Heart left ventricle (tissue), 16 donors: ENCODE results near the gene TCF4. TPM values are rescaled to one million over a fixed set of nuclear protein-coding genes. Genes with fewer than 3 reads are reported as not detected.
A peak's percentile ranks its signal among the peaks of the same experiment; 100 is the strongest.

Source experiments
- ATAC-seq, 4 donors: fragments of 200-7000 bp; cut with Tn5 transposase; one replicate each; pipeline ENCODE4 v1.9.1; 2020 to 2022; ENCODE audit warnings: moderate library complexity in 4 of 4, mild to moderate bottlenecking in 3 of 4, moderate number of reproducible peaks in 1 of 4
- DNase-seq, 5 donors: peaks; one replicate each; pipeline ENCODE4 v3.0.0-alpha.2; 2020
- H3K27ac ChIP-seq, 12 donors: fragments of 200-600 bp; sonication (generic) in 4 of 12; one replicate each; pipeline versions ENCODE4 v1.5.0 to v1.8.0; 2016 to 2022; ENCODE audit warnings: mild to moderate bottlenecking in 2 of 12
- H3K27me3 ChIP-seq, 9 donors: fragments of 200-600 bp; sonication (generic) in 2 of 9; one replicate each; pipeline versions ENCODE4 v1.5.1 to v1.8.0; 2016 to 2022; ENCODE audit warnings: mild to moderate bottlenecking in 3 of 9
- H3K36me3 ChIP-seq, 9 donors: fragments of 200-600 bp; sonication (generic) in 2 of 9; one replicate each; pipeline versions ENCODE4 v1.5.0 to v1.8.0; 2018 to 2022; ENCODE audit warnings: mild to moderate bottlenecking in 2 of 9
- H3K4me1 ChIP-seq, 12 donors: fragments of 200-600 bp; sonication (generic) in 4 of 12; one replicate each; pipeline versions ENCODE4 v1.5.0 to v1.8.0; 2016 to 2022; ENCODE audit warnings: mild to moderate bottlenecking in 3 of 12
- H3K4me3 ChIP-seq, 12 donors: fragments of 200-600 bp; sonication (generic) in 4 of 12; one replicate each; pipeline versions ENCODE4 v1.5.0 to v1.8.0; 2017 to 2022; ENCODE audit warnings: mild to moderate bottlenecking in 9 of 12, moderate library complexity in 4 of 12
- H3K9me3 ChIP-seq, 12 donors: fragments of 200-600 bp; sonication (generic) in 4 of 12; one replicate each; pipeline versions ENCODE4 v1.5.0 to v1.8.0; 2016 to 2022; ENCODE audit warnings: mild to moderate bottlenecking in 1 of 12
- POLR2A ChIP-seq, 2 donors: fragments of 450-650 bp; IDR thresholded peaks; one replicate each; pipeline ENCODE4 v1.6.1; 2017; ENCODE audit warnings: antibody characterized with exemption in 2 of 2, mild to moderate bottlenecking in 2 of 2, moderate library complexity in 2 of 2
- WGBS, 4 donors: extraction: QIAGEN DNeasy Blood & Tissue Kit in 2 of 4; methylation state at CpG; one replicate each; pipeline versions ENCODE4 v1.1.5 to v1.1.7; 2013 to 2018; 5-methylcytosine and 5-hydroxymethylcytosine counted together
- intact Hi-C, 10 donors: fragments of 100-400 bp; cut with DNase I; formaldehyde crosslinking; loops; one replicate each; pipeline versions ENCODE4 v1.11.1 to v1.14.2; 2022
- polyA plus RNA-seq, 2 donors: library from polyadenylated mRNA; stranded (reverse); fragments of 200-250 nt; gene quantifications; one replicate each; pipeline ENCODE4 v1.2.3, GENCODE V29; 2013
- total RNA-seq, 9 donors: library from RNA; depleted of rRNA in 2 of 9; stranded (reverse); fragments of >200 nt in 2 of 9; fragmentation: NEBNext Ultra II Directional in 3 of 9; extraction: Animal tissue kit (Norgen Biotek cat#: 25700) in 3 of 9; gene quantifications; one replicate each; pipeline versions ENCODE4 v1.1.0 to v1.2.4, GENCODE V29; 2016 to 2023
- TF ChIP-seq, protein P1 (sequence below), 12 donors: fragments of 200-600 bp; sonication (generic) in 4 of 12; IDR thresholded peaks; one replicate each; pipeline versions ENCODE4 v1.5.0 to v1.8.0; 2018 to 2022; ENCODE audit warnings: antibody characterized with exemption in 12 of 12, mild to moderate bottlenecking in 5 of 12
- donor health status: ischemic (EF 13 %, LVEDD 7.1; RV severe dilation, severe dysfunction).
- donor health status: healthy with polysubstance abuse.
- donor health status: DM: no; HTN: yes; CAD: no.
- donor health status: DM: no; HTN: no; CAD: no.
- donor health status: ischemic (EF 25% LVEDD 6.9; RV normal size, moderate dysfunction).
- donor health status: ischemic (EF 25% LVEDD 5.7; RV mildly dilated, moderate dysfunction).
- donor health status: healthy.
- donor health status: DM: yes; HTN: yes; CAD: no.
- donor health status: ischemic (EF 35%, LVEDD 5.7; RV mildly dilated, moderate dysfunction).
- donor health status: nonischemic (EF 11% LVEDD 7.7; RV severe dilation, severe dysfunction).
- donor health status: DM: yes; HTN: yes; CAD: no.
- donor health status: PGD.
- donor health status: ischemic (EF 29% LVEDD 5.4; RV normal size, mild dysfunction).
- donor health status: nonischemic (EF 23%, LVEDD 6.1; RV moderate dilation, normal function).

TCF4 gene
- total and polyA plus RNA-seq, 11 donors, result 12.8 to 119 (median 71.5) TPM

DNA sequence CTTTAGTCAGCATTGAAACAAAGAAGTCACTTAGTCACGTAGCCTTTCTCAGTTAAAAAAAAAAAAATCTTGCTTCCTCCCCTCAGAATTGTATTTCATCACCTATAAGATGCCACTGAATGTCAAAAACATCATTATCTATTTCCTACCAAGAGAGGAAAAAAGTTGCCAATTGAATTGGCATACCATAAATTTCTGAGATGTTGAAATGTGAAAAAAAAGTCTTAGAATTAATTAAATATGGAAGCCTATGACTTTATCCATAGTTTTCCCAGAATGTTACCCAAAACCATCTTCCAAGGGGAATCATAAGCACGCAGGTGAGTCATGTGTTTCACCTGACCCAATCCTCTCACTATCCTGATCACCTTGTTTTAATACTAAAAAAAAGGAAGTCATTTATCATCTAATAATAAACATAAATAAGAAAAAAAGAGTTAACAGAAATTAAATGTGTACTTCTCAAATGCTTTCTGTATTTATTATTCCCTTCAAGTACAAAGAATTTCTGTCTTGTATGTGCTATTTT lies 205.7 kb downstream of the TCF4 start:
- no peak for ATAC-seq
- H3K4me1 ChIP-seq, result peaks cover 0 to 15% (median 9%) of the 10 kb centered on the region in 12 donors
- no peaks in the 10 kb centered on the region for H3K36me3 ChIP-seq
- no peak overlapping the region for H3K27ac ChIP-seq
- no peak overlapping the region for H3K4me3 ChIP-seq
- intact Hi-C loops, result no loop called here
- H3K9me3 ChIP-seq, result peaks cover 0 to 16% (median 4%) of the 10 kb centered on the region in 12 donors
- no peaks in the 10 kb centered on the region for H3K27me3 ChIP-seq
- no peak for DNase-seq
- no peak for TF ChIP-seq POLR2A (IDR thresholded peaks at IDR 0.05)
- TF ChIP-seq, protein P1, sequence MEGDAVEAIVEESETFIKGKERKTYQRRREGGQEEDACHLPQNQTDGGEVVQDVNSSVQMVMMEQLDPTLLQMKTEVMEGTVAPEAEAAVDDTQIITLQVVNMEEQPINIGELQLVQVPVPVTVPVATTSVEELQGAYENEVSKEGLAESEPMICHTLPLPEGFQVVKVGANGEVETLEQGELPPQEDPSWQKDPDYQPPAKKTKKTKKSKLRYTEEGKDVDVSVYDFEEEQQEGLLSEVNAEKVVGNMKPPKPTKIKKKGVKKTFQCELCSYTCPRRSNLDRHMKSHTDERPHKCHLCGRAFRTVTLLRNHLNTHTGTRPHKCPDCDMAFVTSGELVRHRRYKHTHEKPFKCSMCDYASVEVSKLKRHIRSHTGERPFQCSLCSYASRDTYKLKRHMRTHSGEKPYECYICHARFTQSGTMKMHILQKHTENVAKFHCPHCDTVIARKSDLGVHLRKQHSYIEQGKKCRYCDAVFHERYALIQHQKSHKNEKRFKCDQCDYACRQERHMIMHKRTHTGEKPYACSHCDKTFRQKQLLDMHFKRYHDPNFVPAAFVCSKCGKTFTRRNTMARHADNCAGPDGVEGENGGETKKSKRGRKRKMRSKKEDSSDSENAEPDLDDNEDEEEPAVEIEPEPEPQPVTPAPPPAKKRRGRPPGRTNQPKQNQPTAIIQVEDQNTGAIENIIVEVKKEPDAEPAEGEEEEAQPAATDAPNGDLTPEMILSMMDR (IDR thresholded peaks at IDR 0.05), result no peak
- 83 to 91% (median 86%) methylated on average over 2 of the region's 2 CpGs for WGBS, 4 donors

DNA sequence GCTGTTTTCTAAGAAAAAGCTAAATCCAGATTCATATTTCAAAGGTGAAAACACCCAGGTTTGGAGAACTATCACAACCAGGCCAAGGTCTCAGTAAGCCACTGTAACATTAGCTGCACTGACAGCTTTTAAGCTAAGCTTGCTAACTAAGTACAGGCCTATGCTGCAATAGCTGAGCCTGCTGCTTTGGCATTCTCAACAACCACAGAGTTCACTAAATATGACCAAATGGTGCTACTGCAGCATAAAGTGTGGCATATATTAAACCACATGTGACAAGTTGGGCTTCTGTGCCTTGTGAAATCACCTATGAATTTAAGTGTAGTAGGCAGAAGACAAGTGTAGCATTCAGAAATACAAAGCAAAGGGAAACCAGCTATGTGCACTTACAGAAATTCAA lies 206.7 kb downstream of the TCF4 start:
- ATAC-seq (no peak), DNase-seq (no peak)
- Histone ChIP-seq H3K36me3 (no peaks in the 10 kb centered on the region), H3K27ac (no peak overlapping the region), H3K4me3 (no peak overlapping the region), H3K4me1 (peaks cover 0 to 10% (median 2%) of the 10 kb centered on the region in 12 donors), H3K27me3 (no peaks in the 10 kb centered on the region), H3K9me3 (peaks cover 0 to 16% (median 4%) of the 10 kb centered on the region in 12 donors)
- TF ChIP-seq POLR2A (IDR thresholded peaks at IDR 0.05), result no peak
- TF ChIP-seq, protein P1 (IDR thresholded peaks at IDR 0.05), result no peak
- intact Hi-C loops, result no loop called here

DNA sequence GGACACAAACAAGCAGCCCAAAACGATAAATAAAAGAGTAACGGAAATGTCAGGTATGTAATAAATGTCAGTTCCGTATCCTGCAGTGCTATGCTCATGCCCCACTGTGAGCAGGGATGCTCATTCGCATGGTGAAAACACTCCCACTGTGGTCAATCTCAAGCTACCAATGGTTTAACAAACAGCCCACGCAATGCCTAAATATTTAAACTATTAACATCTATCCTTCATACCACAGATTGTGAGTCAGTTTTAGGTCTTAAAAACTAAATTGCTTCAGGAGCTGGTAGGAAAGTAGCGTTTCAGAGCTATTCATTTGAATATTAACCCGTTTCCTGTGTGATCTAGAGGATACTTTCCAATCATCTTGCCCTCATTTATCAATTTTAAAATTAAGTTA lies 207.4 kb downstream of the TCF4 start:
- no peaks in the 10 kb centered on the region for H3K36me3 ChIP-seq
- H3K27ac ChIP-seq, result no peak overlapping the region
- ATAC-seq (no peak), DNase-seq (no peak)
- no peak overlapping the region for H3K4me3 ChIP-seq
- intact Hi-C loops, result no loop called here
- H3K4me1 ChIP-seq, result peaks cover 0 to 12% (median 0%) of the 10 kb centered on the region in 12 donors
- no peaks in the 10 kb centered on the region for H3K27me3 ChIP-seq
- peaks cover 0 to 16% (median 4%) of the 10 kb centered on the region in 12 donors for H3K9me3 ChIP-seq
- WGBS, 4 donors, result 91 to 95% (median 94%) methylated on average over 7 of the region's 7 CpGs
- no peak for TF ChIP-seq POLR2A (IDR thresholded peaks at IDR 0.05)
- TF ChIP-seq, protein P1 (IDR thresholded peaks at IDR 0.05), result no peak

DNA sequence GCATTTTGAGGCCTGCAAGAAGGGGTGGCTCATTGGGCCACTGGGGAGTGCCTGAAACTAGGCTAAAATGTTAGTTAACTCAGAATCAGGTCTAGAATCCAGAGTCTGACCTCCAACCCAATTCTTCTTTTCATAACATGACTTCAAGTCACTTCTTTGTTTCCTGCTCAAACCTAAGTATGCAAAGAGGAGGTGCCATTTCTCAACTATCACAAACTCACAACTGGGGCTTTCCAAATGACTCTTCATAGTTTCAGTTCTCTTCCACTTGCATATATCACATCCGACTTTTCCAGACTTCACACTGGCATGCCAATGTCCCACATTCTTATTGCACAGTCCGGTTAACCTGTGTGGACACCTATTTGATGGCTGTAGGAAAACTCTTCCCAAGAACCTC lies 211.6 kb downstream of the TCF4 start:
- H3K27ac ChIP-seq, result peak overlapping the region in 1 of 12 donors; percentile 57
- no peak overlapping the region for H3K4me3 ChIP-seq
- DNase-seq (no peak), ATAC-seq (no peak)
- no peaks in the 10 kb centered on the region for H3K36me3 ChIP-seq
- no peaks in the 10 kb centered on the region for H3K27me3 ChIP-seq
- intact Hi-C loops, result no loop called here
- WGBS, 4 donors, result 80 to 88% (median 82%) methylated on average over 2 of the region's 2 CpGs
- H3K4me1 ChIP-seq, result peaks cover 0 to 12% (median 0%) of the 10 kb centered on the region in 12 donors
- TF ChIP-seq, protein P1 (IDR thresholded peaks at IDR 0.05), result no peak
- TF ChIP-seq POLR2A (IDR thresholded peaks at IDR 0.05), result no peak
- H3K9me3 ChIP-seq, result peaks cover 0 to 18% (median 3%) of the 10 kb centered on the region in 12 donors
